ENCODE data around the gene RCBTB2.

DNA sequence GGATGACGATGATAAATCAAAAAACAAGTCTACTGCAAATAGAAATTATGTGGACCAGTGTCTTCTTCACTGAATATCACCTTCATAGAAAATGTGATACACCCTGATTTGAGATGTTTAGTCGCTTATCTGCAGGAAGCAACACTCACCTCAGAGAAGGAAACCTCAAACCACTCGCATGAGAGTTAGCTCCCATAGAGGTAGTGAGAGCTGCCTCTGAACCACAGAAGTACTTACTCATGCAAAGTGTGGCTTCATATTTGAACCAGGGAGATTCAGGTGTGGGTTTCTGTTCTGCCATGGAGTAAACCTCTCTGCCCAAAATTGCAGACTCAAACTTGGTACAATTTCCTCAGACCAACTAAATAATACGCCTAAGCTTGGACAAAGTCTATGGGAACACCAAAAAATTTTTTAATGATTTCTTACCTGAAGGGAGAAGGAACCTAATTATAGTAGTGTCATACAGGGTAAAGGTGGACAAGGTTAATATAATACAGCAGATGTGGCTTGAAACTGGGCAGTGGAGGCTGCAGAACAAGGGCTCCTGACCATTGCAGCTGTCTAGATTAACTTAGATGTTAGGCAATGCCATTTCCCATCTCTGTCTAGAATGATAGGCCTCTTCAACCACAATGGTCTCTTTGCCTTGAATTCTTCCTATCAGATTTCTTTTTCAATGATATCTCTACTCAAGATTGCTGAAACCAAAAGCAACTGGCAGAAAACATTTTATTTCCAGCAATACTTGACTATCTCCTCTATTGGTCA lies 29.6 kb upstream of the RCBTB2 start:
- no peak for TF ChIP-seq CTCF (conservative IDR thresholded peaks at IDR 0.05)
- no peak for TF ChIP-seq ZFX (IDR thresholded peaks at IDR 0.05)
